AG09319 (cell line): ENCODE measurements around the gene ADAMTSL3.
"Not testable (repeated sequence)": the region's sequence is repeated elsewhere in the genome, so short reads cannot be mapped to it uniquely, and the experiment has no call there.

Experiments used
- DNase-seq: peaks from one replicate; pipeline ENCODE4 v3.0.0-alpha.2; 2010; ENCODE audit warnings: low read depth; ENCODE audit errors: extremely low read depth
- CTCF ChIP-seq: IDR thresholded peaks from 2 replicates; pipeline ENCODE4 v1.5.1; 2011; ENCODE audit warnings: low read depth, mild to moderate bottlenecking, inconsistent platforms, low read length, moderate library complexity

The ADAMTSL3 gene

DNA sequence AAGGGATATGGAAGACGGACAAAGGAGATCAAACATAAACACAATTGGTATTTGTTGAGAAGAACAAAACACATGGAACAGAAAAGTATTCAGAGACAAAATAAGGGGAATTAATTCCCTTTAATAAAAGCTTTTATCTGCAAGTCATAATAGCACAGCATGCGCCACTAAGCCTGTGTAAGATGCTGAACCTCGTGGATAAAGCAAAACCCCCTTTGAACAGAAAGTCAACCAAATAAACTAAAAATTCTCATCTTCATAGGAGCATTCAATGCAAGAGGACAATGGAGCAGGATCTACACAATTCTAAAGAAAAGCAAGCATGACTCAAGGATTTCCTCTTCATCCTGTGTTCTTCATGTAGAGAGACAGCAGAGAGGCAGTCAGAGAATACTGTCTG is 307.4 kb downstream of the ADAMTSL3 start:
- DNase-seq, result no peak
- no peak for TF ChIP-seq CTCF

DNA sequence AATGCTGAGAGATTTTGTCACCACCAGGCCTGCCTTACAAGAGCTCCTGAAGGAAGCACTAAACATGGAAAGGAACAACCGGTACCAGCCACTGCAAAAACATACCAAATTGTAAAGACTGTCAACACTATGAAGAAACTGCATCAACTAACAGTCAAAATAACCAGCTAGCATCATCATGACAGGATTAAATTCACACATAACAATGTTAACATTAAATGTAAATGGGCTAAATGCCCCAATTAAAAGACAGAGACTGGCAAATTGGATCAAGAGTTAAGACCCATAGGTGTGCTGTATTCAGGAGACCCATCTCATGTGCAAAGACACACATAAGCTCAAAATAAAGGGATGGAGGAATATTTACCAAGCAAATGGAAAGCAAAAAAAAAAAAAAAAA is 311.0 kb downstream of the ADAMTSL3 start:
- not testable (repeated sequence) for DNase-seq

DNA sequence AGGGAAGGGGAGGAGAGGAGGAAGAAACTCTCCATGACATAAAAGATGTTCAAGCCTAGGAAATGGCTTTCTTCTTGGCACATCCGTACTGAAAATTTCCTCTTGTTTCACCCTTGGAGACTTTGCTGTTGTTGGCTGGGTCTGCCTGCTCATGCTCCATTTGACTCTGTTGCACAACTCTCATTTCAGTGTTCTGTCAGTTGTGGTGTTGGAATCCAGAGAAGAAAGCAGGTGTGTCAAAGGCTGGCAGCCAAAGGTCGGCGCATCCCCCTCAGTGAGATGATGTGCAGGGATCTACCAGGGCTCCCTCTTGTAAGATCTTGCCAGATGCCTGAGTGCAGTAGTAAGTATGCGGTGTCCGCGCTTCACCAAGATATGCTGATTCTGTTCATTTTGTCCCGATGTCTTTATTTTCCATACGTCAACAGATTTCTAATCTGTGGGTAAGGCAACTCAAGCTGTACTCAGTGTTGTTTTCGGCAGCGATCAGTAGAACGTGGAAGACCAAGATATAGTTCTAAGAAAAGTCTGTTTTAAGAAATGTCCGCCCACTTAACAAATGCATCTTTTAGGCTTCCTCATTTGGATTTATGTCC is 316.5 kb downstream of the ADAMTSL3 start:
- no peak for DNase-seq
- no peak for TF ChIP-seq CTCF

GRCh38 chr15:83971992-83972391 is 318.1 kb downstream of the ADAMTSL3 start:
- no peak for TF ChIP-seq CTCF
- DNase-seq, result no peak

- DNase-seq, result no peak
- peak; percentile 37 for TF ChIP-seq CTCF
Measured at GRCh38 chr15:83973816-83974215, 319.9 kb downstream of the ADAMTSL3 start.

DNA sequence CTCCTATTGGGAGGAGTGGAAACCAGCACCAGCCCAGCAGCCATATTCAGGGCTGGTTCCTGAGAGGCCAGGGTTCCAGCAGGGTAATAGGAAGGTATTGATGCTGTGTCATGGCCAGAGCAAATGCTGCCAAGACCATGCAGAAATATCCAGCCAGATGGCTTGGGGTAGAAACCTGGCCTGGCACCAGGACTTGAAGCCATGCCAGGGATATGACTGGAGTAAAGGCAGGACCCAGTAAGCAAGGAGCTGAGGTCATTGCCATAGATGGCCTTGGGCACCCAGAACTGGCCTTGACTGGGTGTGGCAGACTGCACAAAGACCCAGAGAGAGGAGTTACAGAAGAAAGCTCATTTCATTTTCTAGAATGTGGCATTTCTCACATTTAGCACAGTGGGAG is 324.1 kb downstream of the ADAMTSL3 start:
- no peak for TF ChIP-seq CTCF
- no peak for DNase-seq

GRCh38 chr15:83978588-83978987 is 324.7 kb downstream of the ADAMTSL3 start:
- no peak for TF ChIP-seq CTCF
- DNase-seq, result no peak

GRCh38 chr15:83980637-83981036 is 326.7 kb downstream of the ADAMTSL3 start:
- no peak for DNase-seq
- no peak for TF ChIP-seq CTCF
